Body of pancreas (tissue), 4 donors: Measurements from ENCODE around the gene MTG1. TPM values are rescaled to one million over a fixed set of nuclear protein-coding genes. Genes with fewer than 3 reads are reported as not detected.
"Not testable (repeated sequence)": the region's sequence is repeated elsewhere in the genome, so short reads cannot be mapped to it uniquely, and the experiment has no call there.

ENCODE experiments used
- ATAC-seq: fragments of 150-250 bp; one replicate; pipeline ENCODE4 v1.9.1; 2016
- DNase-seq, 4 donors: peaks; one replicate each; pipeline ENCODE4 v3.0.0-alpha.2; 2019
- H3K27ac ChIP-seq, 4 donors: fragments of 200-600 bp; sonication (generic); 1 replicate in 3 of 4; 2 replicates in 1 of 4; pipeline versions ENCODE4 v1.5.1 to v1.6.1; 2016 to 2019; ENCODE audit warnings: mild to moderate bottlenecking in 1 of 4, mixed read lengths in 1 of 4, moderate library complexity in 1 of 4
- H3K27me3 ChIP-seq, 2 donors: fragments of 200-600 bp; sonication (generic); one replicate each; pipeline ENCODE4 v1.6.0; 2016; ENCODE audit warnings: mild to moderate bottlenecking in 1 of 2
- H3K36me3 ChIP-seq, 2 donors: fragments of 200-600 bp; sonication (generic); replicated peaks in 1 of 2; 2 replicates each; pipeline ENCODE4 v1.5.1; 2016; ENCODE audit warnings: low read depth in 2 of 2; ENCODE audit not compliant: insufficient read depth in 1 of 2
- H3K4me1 ChIP-seq: fragments of 200-600 bp; sonication (generic); one replicate; pipeline ENCODE4 v1.6.0; 2016
- H3K4me3 ChIP-seq, 2 donors: fragments of 200-600 bp; sonication (generic); 1 replicate in 1 of 2; 2 replicates in 1 of 2; pipeline ENCODE4 v1.5.1; 2016 to 2019
- H3K9me3 ChIP-seq, 3 donors: fragments of 200-600 bp; sonication (generic); 1 replicate in 2 of 3; 2 replicates in 1 of 3; pipeline ENCODE4 v1.5.1; 2016
- POLR2A ChIP-seq, 3 donors: fragments of 450-650 bp; IDR thresholded peaks; one replicate each; pipeline ENCODE4 v1.6.1; 2016; ENCODE audit warnings: antibody characterized with exemption in 3 of 3, mild to moderate bottlenecking in 2 of 3
- WGBS, 2 donors: methylation state at CpG; one replicate each; pipeline ENCODE4 v1.1.5; 2017; 5-methylcytosine and 5-hydroxymethylcytosine counted together
- intact Hi-C: fragments of 100-400 bp; cut with DNase I; formaldehyde crosslinking; loops from one replicate; pipeline ENCODE4 v1.15.1; 2023
- total RNA-seq, 2 donors: library from RNA; depleted of rRNA; stranded (reverse); fragments of >200 nt; gene quantifications; one replicate each; pipeline ENCODE4 v1.1.0, GENCODE V29; 2016
- TF ChIP-seq, protein P1 (sequence below), 7 experiments: fragments of 450-650 bp in 4 of 7; fragments of 200-600 bp in 3 of 7; sonication (generic) in 3 of 7; IDR thresholded peaks; one replicate each; pipeline ENCODE4 v1.5.1; 2016 to 2019; ENCODE audit warnings: antibody characterized with exemption in 7 of 7

The MTG1 gene
- total RNA-seq, 2 donors from 2014 or later, result 22.8 to 83.7 TPM

- Histone ChIP-seq H3K27me3 (no peaks in the 10 kb centered on the region), H3K4me3 (no peak overlapping the region), H3K4me1 (no peaks in the 10 kb centered on the region), H3K9me3 (no peaks in the 10 kb centered on the region), H3K36me3 (no peaks in the 10 kb centered on the region), H3K27ac (no peak overlapping the region)
- intact Hi-C loops, result no loop called here
- 94% methylated on average over 4 to 7 of the region's 7 CpGs for WGBS, 2 donors
- DNase-seq (no peak), ATAC-seq (no peak)
- no peak for TF ChIP-seq POLR2A (IDR thresholded peaks at IDR 0.05)
- TF ChIP-seq, protein P1, sequence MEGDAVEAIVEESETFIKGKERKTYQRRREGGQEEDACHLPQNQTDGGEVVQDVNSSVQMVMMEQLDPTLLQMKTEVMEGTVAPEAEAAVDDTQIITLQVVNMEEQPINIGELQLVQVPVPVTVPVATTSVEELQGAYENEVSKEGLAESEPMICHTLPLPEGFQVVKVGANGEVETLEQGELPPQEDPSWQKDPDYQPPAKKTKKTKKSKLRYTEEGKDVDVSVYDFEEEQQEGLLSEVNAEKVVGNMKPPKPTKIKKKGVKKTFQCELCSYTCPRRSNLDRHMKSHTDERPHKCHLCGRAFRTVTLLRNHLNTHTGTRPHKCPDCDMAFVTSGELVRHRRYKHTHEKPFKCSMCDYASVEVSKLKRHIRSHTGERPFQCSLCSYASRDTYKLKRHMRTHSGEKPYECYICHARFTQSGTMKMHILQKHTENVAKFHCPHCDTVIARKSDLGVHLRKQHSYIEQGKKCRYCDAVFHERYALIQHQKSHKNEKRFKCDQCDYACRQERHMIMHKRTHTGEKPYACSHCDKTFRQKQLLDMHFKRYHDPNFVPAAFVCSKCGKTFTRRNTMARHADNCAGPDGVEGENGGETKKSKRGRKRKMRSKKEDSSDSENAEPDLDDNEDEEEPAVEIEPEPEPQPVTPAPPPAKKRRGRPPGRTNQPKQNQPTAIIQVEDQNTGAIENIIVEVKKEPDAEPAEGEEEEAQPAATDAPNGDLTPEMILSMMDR (IDR thresholded peaks at IDR 0.05), result no peak
These were observed 72.1 kb downstream of the MTG1 start for GRCh38 chr10:133465950-133466474.

DNA sequence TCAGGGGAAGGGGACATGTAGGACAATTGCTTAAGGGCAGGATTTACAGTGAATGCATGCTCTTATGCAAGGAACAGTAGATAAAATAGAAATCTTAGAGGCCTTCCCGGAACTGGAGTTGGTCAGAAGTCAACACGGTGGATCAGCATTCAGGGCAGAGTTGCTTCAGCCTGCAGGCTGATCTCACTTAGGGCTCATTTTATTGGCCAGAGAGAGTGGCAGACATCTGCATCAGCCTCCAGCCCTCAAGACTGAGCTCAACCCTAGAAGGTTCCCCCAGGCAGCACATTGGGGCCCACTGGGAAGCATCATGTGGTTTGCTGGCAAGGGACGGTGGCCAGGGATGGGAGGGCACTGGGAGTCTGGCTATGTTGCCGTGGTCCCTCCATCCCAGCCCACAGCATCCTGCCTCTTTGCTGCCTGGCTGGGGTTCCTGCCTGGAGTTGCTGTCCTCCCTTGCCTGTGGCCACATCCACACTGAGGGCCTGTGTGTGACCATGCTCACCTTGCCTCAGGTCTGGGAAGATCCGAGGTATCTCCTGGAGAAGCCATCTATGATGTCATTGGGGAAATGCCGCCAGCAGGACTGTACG lies 72.8 kb downstream of the MTG1 start:
- intact Hi-C loops, result no loop called here
- no peak overlapping the region for H3K4me3 ChIP-seq
- 95 to 97% methylated on average over 5 to 7 of the region's 7 CpGs for WGBS, 2 donors
- DNase-seq, result no peak
- no peaks in the 10 kb centered on the region for H3K27me3 ChIP-seq
- no peaks in the 10 kb centered on the region for H3K9me3 ChIP-seq
- no peak overlapping the region for H3K27ac ChIP-seq
- no peak for ATAC-seq
- H3K4me1 ChIP-seq, result no peaks in the 10 kb centered on the region
- H3K36me3 ChIP-seq, result no peaks in the 10 kb centered on the region
- TF ChIP-seq POLR2A (IDR thresholded peaks at IDR 0.05), result no peak
- TF ChIP-seq, protein P1 (IDR thresholded peaks at IDR 0.05), result no peak

GRCh38 chr10:133467286-133467911 lies 73.4 kb downstream of the MTG1 start:
- no peaks in the 10 kb centered on the region for H3K4me1 ChIP-seq
- intact Hi-C loops, result no loop called here
- no peak overlapping the region for H3K27ac ChIP-seq
- TF ChIP-seq POLR2A (IDR thresholded peaks at IDR 0.05), result no peak
- TF ChIP-seq, protein P1 (IDR thresholded peaks at IDR 0.05), result no peak
- ATAC-seq, result no peak
- H3K36me3 ChIP-seq, result no peaks in the 10 kb centered on the region
- H3K4me3 ChIP-seq, result no peak overlapping the region
- DNase-seq, result no peak
- WGBS, 2 donors, result 89 to 90% methylated on average over 15 to 17 of the region's 17 CpGs
- no peaks in the 10 kb centered on the region for H3K9me3 ChIP-seq
- H3K27me3 ChIP-seq, result no peaks in the 10 kb centered on the region

DNA sequence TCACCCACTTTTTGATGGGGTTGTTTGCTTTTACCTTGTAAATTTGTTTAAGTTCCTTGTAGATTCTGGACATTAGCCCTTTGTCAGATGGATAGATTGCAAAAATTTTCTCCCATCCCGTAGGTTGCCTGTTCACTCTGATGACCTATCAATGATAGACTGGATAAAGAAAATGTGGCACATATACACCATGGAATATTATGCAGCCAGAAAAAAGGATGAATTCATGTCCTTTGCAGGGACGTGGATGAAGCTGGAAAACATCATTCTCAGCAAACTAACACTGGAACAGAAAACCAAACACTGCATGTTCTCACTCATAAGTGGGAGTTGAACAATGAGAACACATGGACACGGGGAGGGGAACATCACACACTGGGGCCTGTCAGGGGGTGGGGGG lies 75.2 kb downstream of the MTG1 start:
- not testable (repeated sequence) for H3K4me3 ChIP-seq
- 94 to 97% methylated on average over 3 of the region's 3 CpGs for WGBS, 2 donors

GRCh38 chr10:133471300-133472109 lies 77.5 kb downstream of the MTG1 start:
- 77 to 91% methylated on average over 6 to 7 of the region's 7 CpGs for WGBS, 2 donors

More for the DNA sequence above, 75.2 kb downstream of the MTG1 start:
- H3K27ac ChIP-seq, H3K9me3 ChIP-seq, H3K4me1 ChIP-seq, ATAC-seq, H3K27me3 ChIP-seq, DNase-seq, intact Hi-C loops, H3K36me3 ChIP-seq: not testable (repeated sequence)

More at GRCh38 chr10:133471300-133472109, 77.5 kb downstream of the MTG1 start:
- TF ChIP-seq, protein P1 (IDR thresholded peaks at IDR 0.05), result no peak
- no peak for TF ChIP-seq POLR2A (IDR thresholded peaks at IDR 0.05)
- Histone ChIP-seq H3K27ac (no peak overlapping the region), H3K36me3 (no peaks in the 10 kb centered on the region), H3K9me3 (no peaks in the 10 kb centered on the region), H3K4me3 (no peak overlapping the region), H3K4me1 (no peaks in the 10 kb centered on the region), H3K27me3 (no peaks in the 10 kb centered on the region)
- no peak for DNase-seq
- intact Hi-C loops, result no loop called here
- ATAC-seq, result no peak
